Tibial nerve (tissue), 4 donors: ENCODE measurements around the gene ENC1.

ENCODE experiments used
- CTCF ChIP-seq, 5 experiments: fragments of 200-600 bp in 3 of 5; fragments of 450-650 bp in 2 of 5; sonication (generic) in 3 of 5; IDR thresholded peaks; one replicate each; pipeline ENCODE4 v1.5.1; 2016 to 2019; ENCODE audit warnings: antibody characterized with exemption in 5 of 5, mild to moderate bottlenecking in 3 of 5, moderate library complexity in 2 of 5
- EP300 ChIP-seq, 2 donors: sonication (generic); formaldehyde crosslinking; IDR thresholded peaks; one replicate each; pipeline ENCODE4 v1.6.1; 2017; ENCODE audit warnings: antibody characterized with exemption in 2 of 2, mild to moderate bottlenecking in 1 of 2
- POLR2A ChIP-seq, 2 donors: fragments of 450-650 bp; IDR thresholded peaks; one replicate each; pipeline ENCODE4 v1.6.1; 2017; ENCODE audit warnings: antibody characterized with exemption in 2 of 2, mild to moderate bottlenecking in 2 of 2, moderate library complexity in 2 of 2

- no peak for TF ChIP-seq CTCF (IDR thresholded peaks at IDR 0.05)
- no peak for TF ChIP-seq POLR2A (IDR thresholded peaks at IDR 0.05)
- no peak for TF ChIP-seq EP300 (IDR thresholded peaks at IDR 0.05)
Measured at GRCh38 chr5:74636149-74636548, 4.4 kb downstream of the ENC1 start.
